ENCODE measurements around the gene GPRC5C. TPM values are rescaled to one million over a fixed set of nuclear protein-coding genes. Genes with fewer than 3 reads are reported as not detected.
A peak's percentile ranks its signal among the peaks of the same experiment; 100 is the strongest.

Gene GPRC5C, protein sequence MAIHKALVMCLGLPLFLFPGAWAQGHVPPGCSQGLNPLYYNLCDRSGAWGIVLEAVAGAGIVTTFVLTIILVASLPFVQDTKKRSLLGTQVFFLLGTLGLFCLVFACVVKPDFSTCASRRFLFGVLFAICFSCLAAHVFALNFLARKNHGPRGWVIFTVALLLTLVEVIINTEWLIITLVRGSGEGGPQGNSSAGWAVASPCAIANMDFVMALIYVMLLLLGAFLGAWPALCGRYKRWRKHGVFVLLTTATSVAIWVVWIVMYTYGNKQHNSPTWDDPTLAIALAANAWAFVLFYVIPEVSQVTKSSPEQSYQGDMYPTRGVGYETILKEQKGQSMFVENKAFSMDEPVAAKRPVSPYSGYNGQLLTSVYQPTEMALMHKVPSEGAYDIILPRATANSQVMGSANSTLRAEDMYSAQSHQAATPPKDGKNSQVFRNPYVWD
- total RNA-seq: under 1 TPM; 0.40 to 0.41 TPM

DNA sequence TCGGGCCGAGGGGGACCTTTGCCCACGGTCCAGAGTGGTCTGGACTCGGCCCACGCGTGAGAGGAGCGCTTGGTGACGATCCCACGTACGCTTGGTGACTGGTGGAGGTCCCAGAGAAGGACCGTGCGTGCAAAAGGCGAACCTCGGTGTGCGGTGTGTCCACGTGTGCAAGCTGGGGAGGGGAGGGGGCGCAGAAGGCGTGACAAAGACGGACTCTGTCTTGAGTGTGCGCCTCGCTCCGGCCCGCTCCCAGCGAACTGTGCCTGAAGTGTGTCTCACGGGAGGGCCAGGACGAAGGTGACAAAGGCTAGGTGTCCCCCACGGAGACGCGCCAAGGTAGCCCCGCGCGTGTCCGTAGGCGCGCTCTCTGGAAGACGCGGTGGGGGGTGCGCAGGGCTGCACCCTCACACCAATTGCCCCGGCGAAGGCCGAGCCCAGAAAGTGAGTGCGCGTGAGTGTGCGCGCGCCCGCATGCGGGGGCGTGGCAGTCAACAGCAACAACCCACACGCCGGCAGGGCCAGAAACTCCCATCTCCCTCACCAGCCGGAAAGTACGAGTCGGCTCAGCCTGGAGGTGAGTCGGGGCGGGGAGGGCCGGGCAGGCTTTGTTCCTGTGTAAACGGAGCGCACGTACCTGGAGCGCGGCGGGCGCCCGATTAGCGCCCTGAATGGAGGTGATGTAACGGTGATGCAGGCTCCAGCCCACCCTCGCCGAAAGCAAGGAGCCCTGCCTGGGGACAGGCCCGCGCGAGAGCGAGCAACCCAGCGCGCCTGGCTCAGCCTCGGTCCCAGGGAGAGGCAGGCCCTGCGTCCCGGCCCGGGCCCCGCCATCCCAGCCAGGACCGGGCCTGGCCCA, at the start of gene GPRC5C:
TSS of gene GPRC5C (plus strand) at position 521 of the 856 bp plus-strand sequence. CDS start 7,689 bp downstream, outside the sequence.
- DNase-seq: peak; percentile 71
- Mint-ChIP-seq H3K4me1 (ENCODE audit: low read depth) (peaks cover 12% of the 10 kb centered on the region), H3K4me3 (peak within 1 kb of the TSS; percentile 46), H3K9me3 (peaks cover under 1% of the 10 kb centered on the region), H3K27ac (no peak within 1 kb of the TSS), H3K36me3 (no peaks in the 10 kb centered on the region), H3K27me3 (peaks cover 41% of the 10 kb centered on the region)
- ChIA-PET CTCF (interaction anchor here (1.3 kb wide), 1 partner anchor 64 kb away, joined by 3 read pairs; the partner anchor contains the start of gene GPR142), POLR2A (no interaction called here)
- intact Hi-C loops (cut with micrococcal nuclease): loop anchor here (10.0 kb wide), 1 partner anchor 63 kb away; no protein-coding TSS in a partner anchor

DNA sequence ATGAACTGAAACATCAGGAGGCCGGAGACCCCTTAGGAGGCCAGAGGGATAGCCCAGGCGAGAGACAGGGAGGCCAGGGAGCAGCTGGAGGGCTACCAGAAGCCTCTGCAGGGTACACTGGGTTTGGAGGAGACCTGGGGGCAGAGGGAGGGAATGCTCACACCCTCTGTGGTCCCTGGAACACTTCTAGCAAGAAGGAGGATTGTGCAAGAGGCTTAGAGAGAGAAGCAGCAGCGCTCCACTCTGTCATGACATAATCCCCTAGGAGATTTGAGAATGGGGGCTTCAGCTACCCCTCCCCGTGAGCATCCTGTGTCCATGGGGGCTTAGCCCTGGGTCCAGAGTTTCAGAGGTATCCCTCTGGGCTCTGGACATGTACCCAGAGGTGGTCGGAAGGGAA, 48.7 kb upstream of the GPRC5C start:
- H3K27ac Mint-ChIP-seq: no peak overlapping the region
- POLR2A ChIA-PET: no interaction called here
- intact Hi-C loops (cut with micrococcal nuclease): no loop called here
- no peaks in the 10 kb centered on the region for H3K4me1 Mint-ChIP-seq (ENCODE audit: low read depth)
- no peak for DNase-seq
- H3K9me3 Mint-ChIP-seq: no peaks in the 10 kb centered on the region
- H3K4me3 Mint-ChIP-seq: no peak overlapping the region
- CTCF ChIA-PET: interaction anchor here (1.2 kb wide), 1 partner anchor 54 kb away, joined by 3 read pairs; no protein-coding TSS in a partner anchor
- no peaks in the 10 kb centered on the region for H3K36me3 Mint-ChIP-seq
- peaks cover 1% of the 10 kb centered on the region for H3K27me3 Mint-ChIP-seq

DNA sequence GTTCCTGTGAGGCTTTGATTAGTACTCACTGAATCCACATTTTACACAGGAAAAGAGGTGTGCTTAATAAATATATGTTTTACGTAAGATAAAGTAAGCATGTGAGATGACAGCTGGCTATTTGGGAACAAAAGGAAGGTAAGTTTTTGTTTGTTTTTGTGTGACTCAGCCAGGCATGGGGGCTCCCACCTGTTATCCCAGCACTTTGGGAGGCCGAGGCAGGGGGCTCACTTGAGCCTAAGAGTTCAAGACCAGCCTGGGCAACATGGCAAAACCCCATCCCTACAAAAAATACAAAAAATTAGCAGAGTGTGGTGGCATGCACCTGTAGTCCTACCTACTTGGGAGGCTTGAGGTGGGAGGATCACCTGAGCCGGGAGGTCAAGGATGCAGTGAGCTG, 46.7 kb upstream of the GPRC5C start:
- CTCF ChIA-PET: interaction anchor here (1.6 to 2.3 kb wide), 2 partner anchors 16 to 72 kb away, joined by 5 to 7 read pairs; no protein-coding TSS in a partner anchor
- H3K27ac Mint-ChIP-seq: no peak overlapping the region

DNA sequence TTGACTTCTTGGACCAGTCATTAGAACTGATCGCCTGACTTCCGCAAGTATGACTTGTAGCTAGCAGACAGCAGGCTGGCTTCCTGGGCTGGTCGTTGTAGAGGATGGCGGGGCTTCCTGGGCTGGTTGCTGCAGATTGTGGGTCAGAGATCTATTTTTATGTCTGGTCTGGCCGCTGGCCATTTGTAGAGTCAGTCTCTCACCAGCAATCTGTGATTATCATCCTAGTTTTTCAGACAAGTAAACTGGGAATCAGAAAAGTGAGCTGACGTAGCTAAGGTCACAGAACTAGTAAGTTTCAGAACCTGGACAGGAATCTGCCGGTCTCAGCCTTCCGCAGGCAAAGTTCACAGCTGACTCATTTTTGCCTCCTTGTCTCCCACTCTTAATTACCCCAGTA, 45.5 kb upstream of the GPRC5C start:
- no peaks in the 10 kb centered on the region for H3K4me1 Mint-ChIP-seq (ENCODE audit: low read depth)
- intact Hi-C loops (cut with micrococcal nuclease): no loop called here
- DNase-seq: no peak
- peaks cover 1% of the 10 kb centered on the region for H3K27me3 Mint-ChIP-seq
- no peaks in the 10 kb centered on the region for H3K36me3 Mint-ChIP-seq
- ChIA-PET CTCF (interaction anchor here (2.3 kb wide), 1 partner anchor 71 kb away, joined by 7 read pairs; no protein-coding TSS in a partner anchor), POLR2A (no interaction called here)
- H3K4me3 Mint-ChIP-seq: no peak overlapping the region
- H3K9me3 Mint-ChIP-seq: no peaks in the 10 kb centered on the region
- no peak overlapping the region for H3K27ac Mint-ChIP-seq

More for the DNA sequence above, 46.7 kb upstream of the GPRC5C start:
- no peak for DNase-seq
- Mint-ChIP-seq H3K36me3 (no peaks in the 10 kb centered on the region), H3K9me3 (no peaks in the 10 kb centered on the region), H3K27me3 (peaks cover 1% of the 10 kb centered on the region), H3K4me1 (ENCODE audit: low read depth) (no peaks in the 10 kb centered on the region), H3K4me3 (no peak overlapping the region)
- intact Hi-C loops (cut with micrococcal nuclease): no loop called here
- POLR2A ChIA-PET: no interaction called here

DNA sequence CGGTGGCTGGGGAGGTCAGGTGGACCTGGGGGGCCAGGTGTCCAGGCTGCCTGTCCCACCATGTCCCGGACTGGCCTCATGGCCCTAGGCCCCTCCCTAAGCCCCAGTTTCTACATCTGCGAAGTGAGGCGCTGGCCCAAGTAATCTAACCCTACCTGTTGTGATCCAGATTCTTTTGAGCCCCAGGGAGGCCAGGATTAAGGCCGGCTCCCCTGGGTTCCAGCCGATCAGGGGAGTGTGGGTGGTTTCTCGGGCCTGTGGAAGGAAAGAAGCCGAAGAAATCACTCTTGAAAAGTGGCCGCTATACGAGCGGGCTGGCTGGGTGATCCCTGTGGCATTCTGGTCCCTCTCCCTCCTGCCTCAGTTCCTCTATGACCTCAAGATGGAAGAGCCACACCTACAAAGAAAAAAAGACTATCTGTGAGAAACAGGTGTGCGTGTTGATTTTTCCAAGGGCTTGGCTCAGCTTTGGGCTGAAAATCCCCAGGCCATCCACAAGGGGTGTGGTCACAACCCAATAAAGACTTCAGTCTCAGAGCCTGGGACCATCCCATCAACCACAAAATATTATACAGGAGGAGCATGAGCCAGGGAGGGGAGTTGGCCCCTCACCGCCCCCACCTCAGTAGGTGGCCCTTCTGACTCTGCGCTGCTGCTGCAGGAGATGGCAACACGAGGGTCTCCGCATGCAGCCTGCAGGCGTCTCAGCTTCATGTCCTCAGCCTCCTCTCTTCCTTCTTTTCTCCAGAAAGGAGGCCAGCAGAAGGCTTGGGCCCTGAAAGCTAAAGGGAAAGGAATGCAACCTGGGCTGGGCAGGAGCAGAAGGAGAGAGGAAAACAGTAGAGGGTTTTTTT, 44.3 kb upstream of the GPRC5C start:
- H3K9me3 Mint-ChIP-seq: no peaks in the 10 kb centered on the region
- H3K4me3 Mint-ChIP-seq: no peak overlapping the region
- intact Hi-C loops (cut with micrococcal nuclease): no loop called here
- no peak for DNase-seq
- H3K36me3 Mint-ChIP-seq: no peaks in the 10 kb centered on the region
- no peak overlapping the region for H3K27ac Mint-ChIP-seq
- ChIA-PET CTCF (interaction anchor here (1.3 to 1.8 kb wide), 2 partner anchors 8 to 19 kb away, joined by 3 to 5 read pairs; no protein-coding TSS in a partner anchor), POLR2A (no interaction called here)
- no peaks in the 10 kb centered on the region for H3K4me1 Mint-ChIP-seq (ENCODE audit: low read depth)
- H3K27me3 Mint-ChIP-seq: peaks cover 1% of the 10 kb centered on the region

DNA sequence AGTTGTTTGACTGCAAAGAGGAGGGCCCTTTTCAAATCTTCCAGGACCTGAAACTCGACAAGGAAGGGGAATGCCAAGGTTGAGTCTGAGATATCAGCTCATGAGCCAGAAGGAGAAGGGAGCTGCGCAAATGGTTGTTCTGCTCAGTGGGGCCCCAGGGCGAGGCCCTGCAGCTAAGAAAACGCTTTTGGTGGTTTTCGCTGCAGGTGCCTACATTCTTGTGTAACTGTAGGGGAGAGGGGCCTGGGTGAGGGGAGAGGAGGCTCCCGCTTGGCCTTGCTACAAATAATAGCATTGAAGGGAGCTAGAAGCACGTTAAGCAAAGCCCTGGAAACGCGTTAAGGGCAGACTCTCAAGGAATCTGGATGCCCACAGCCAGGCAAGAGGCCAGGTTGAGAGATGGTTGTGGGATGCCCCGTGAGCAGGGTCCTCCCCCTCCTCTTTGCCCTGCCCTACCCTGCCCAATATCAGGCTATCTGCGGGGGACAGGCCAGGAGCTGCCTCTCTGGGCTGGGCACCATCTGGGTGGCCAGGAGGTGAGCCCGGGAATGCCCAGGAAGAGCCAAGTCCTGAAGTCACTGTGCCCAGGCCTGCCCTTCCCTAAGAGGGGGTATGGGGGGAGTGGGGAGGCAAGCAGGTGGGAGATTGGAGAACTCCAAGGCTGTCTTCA, 42.7 kb upstream of the GPRC5C start:
- H3K36me3 Mint-ChIP-seq: no peaks in the 10 kb centered on the region
- CTCF ChIA-PET: interaction anchor here (1.3 to 1.8 kb wide), 2 partner anchors 10 to 21 kb away, joined by 3 to 5 read pairs; no protein-coding TSS in a partner anchor
- no peaks in the 10 kb centered on the region for H3K27me3 Mint-ChIP-seq
- H3K4me3 Mint-ChIP-seq: no peak overlapping the region
- no peak for DNase-seq
- POLR2A ChIA-PET: no interaction called here
- H3K27ac Mint-ChIP-seq: no peak overlapping the region
- no peaks in the 10 kb centered on the region for H3K4me1 Mint-ChIP-seq (ENCODE audit: low read depth)
- intact Hi-C loops (cut with micrococcal nuclease): no loop called here
- H3K9me3 Mint-ChIP-seq: no peaks in the 10 kb centered on the region

DNA sequence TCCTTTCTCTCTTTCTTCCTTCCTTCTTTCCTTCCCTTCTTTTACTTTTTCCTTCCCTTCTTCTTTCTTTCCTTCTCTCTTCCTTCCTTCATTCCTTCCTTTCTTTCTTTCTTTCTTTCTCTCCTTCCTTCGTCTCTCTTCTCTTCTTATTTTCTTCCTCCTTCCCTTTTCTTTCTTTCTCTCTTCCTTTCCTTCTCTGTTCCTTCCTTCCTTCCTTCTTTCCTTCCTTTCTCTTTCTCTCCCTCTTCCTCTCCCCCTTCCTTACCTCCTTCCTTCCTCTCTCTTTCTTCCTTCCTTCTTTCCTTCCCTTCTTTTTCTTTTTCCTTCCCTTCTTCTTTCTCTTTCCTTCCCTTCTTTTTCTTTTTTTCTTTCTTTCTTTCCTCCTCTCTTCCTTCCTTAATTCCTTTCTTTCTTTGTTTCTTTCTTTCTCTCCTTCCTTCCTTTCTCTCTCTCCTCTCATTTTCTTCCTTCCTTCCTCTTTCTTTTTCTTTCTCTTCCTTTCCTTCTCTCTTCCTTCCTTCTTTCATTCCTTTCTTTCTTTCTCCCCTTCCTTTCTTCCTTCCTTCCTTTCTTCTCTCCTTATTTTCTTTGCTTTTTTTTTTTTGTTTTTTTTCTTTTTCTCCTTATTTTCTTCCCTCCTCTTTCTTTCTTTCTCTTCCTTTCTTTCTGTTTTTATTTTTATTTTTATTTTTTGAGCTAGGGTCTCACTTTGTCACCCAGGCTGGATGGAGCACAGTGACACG, 41.8 kb upstream of the GPRC5C start:
- no peaks in the 10 kb centered on the region for H3K27me3 Mint-ChIP-seq
- no peaks in the 10 kb centered on the region for H3K9me3 Mint-ChIP-seq
- H3K4me3 Mint-ChIP-seq: no peak overlapping the region
- ChIA-PET CTCF (no interaction called here), POLR2A (no interaction called here)
- no peaks in the 10 kb centered on the region for H3K4me1 Mint-ChIP-seq (ENCODE audit: low read depth)
- H3K36me3 Mint-ChIP-seq: no peaks in the 10 kb centered on the region
- intact Hi-C loops (cut with micrococcal nuclease): no loop called here
- no peak for DNase-seq
- H3K27ac Mint-ChIP-seq: no peak overlapping the region

DNA sequence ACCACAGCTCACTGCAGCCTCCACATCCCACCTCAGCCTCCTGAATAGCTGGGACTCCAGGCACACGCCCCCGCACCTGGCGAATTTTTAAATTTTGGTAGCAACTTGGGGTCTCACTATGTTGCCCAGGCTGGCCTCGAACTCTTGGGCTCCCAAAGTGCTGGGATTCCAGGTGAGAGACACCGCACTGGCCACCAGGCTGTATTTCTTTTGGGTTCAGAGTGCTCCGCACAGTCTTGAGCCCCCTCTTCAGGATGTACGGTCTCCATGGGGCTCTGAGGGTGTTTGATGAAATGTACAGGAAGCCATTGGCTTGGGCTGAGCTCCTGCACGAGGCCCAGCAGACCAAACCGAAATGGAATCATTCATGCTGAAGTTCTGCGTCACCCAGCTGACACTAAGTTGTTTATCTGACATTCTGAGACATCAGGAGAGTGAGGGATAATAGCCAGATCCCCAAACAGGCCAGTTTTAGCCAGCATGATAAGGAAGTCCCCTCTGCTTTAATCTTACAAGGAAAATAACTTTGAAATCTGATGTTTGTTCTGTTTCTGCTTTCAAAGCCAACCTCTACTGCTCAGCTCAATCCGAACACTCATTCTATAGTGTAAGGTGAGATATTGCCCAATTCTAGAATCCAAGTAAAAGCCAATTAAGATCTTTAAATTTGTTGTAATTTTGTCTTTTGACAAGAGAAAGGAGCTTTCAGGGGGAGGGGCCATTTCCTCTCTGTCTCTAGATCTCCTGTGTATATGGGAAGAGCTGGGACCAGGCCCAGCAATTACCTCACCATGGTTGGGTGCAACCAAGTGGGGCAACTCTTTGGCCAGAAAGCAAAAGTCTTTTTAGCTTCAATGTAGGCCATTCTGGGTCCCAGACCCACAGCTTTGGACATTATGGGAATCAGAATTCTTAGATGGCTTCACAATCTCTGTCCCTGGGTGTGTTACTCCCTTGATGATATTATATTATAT, 40.9 kb upstream of the GPRC5C start:
- H3K36me3 Mint-ChIP-seq: no peaks in the 10 kb centered on the region
- DNase-seq: no peak
- ChIA-PET CTCF (interaction anchor here (0.9 to 1.2 kb wide), 4 partner anchors 10 to 24 kb away, joined by 3 to 8 read pairs (median 5); partner anchors contain the start of gene GPR142), POLR2A (no interaction called here)
- intact Hi-C loops (cut with micrococcal nuclease): no loop called here
- no peak overlapping the region for H3K4me3 Mint-ChIP-seq
- H3K27ac Mint-ChIP-seq: no peak overlapping the region
- H3K4me1 Mint-ChIP-seq (ENCODE audit: low read depth): no peaks in the 10 kb centered on the region
- H3K9me3 Mint-ChIP-seq: no peaks in the 10 kb centered on the region
- no peaks in the 10 kb centered on the region for H3K27me3 Mint-ChIP-seq

DNA sequence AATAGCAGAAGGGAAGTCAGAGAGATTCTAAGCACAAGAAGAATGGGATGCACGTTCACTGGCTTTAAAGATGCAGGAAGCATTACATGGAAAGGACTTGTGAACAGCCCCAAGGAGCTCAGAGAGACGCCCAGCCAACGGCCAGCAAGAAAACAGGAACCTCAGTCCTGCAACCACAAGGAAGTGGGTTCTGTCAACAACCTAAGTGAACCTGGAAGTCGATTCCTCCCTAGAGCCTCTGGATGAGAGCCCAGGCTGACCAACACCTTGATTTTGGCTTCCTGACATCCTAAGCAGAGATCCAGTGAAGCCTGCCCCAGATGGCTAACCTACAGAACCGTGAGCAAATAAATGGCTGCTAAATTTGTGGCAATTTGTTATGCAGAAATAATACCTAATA, 40.1 kb upstream of the GPRC5C start:
- Mint-ChIP-seq H3K36me3 (no peaks in the 10 kb centered on the region), H3K4me1 (ENCODE audit: low read depth) (no peaks in the 10 kb centered on the region), H3K9me3 (no peaks in the 10 kb centered on the region), H3K27ac (no peak overlapping the region), H3K4me3 (no peak overlapping the region), H3K27me3 (no peaks in the 10 kb centered on the region)
- CTCF ChIA-PET: interaction anchor here (0.9 to 1.2 kb wide), 4 partner anchors 10 to 24 kb away, joined by 3 to 8 read pairs (median 5); partner anchors contain the start of gene GPR142
- intact Hi-C loops (cut with micrococcal nuclease): no loop called here
- DNase-seq: no peak
- POLR2A ChIA-PET: no interaction called here

DNA sequence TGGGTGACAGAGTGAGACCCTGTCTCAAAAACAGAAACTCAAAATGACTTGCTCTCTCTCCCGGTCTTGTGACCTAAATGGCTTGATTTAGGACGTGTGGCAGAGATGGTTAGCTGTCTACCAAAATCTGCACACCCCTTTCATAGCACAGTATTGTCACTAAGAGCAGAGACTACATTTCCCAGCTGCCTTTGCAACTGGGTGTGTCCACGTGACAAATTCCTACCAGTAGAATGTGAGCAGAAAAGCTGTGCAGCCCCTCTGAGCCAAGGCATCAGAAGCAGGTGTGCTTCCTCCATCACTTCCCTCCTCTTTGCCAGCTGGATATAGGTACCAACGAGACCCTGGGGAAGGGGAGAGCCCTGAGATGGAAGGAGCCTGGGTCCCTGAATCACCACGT, 39.0 kb upstream of the GPRC5C start:
- ChIA-PET CTCF (interaction anchor here (2.8 to 3.5 kb wide), 2 partner anchors 14 to 64 kb away, joined by 11 to 15 read pairs; no protein-coding TSS in a partner anchor), POLR2A (no interaction called here)
- intact Hi-C loops (cut with micrococcal nuclease): no loop called here
- no peak overlapping the region for H3K4me3 Mint-ChIP-seq
- H3K9me3 Mint-ChIP-seq: no peaks in the 10 kb centered on the region
- no peak for DNase-seq
- H3K27ac Mint-ChIP-seq: no peak overlapping the region
- no peaks in the 10 kb centered on the region for H3K36me3 Mint-ChIP-seq
- no peaks in the 10 kb centered on the region for H3K4me1 Mint-ChIP-seq (ENCODE audit: low read depth)
- no peaks in the 10 kb centered on the region for H3K27me3 Mint-ChIP-seq
